Ovary (tissue), 3 donors: Measurements from ENCODE around the gene SLITRK4.

Source experiments
- CTCF ChIP-seq, 3 donors: fragments of 450-650 bp in 2 of 3; fragments of 200-600 bp in 1 of 3; IDR thresholded peaks; one replicate each; pipeline versions ENCODE4 v1.5.1 to v1.8.0; 2016 to 2022; ENCODE audit warnings: antibody characterized with exemption in 3 of 3, mild to moderate bottlenecking in 1 of 3
- POLR2A ChIP-seq: fragments of 450-650 bp; IDR thresholded peaks from one replicate; pipeline ENCODE4 v1.6.1; 2017; ENCODE audit warnings: antibody characterized with exemption, mild to moderate bottlenecking, moderate library complexity
- donor health status: DM: no; HTN: no; CAD: no.

DNA sequence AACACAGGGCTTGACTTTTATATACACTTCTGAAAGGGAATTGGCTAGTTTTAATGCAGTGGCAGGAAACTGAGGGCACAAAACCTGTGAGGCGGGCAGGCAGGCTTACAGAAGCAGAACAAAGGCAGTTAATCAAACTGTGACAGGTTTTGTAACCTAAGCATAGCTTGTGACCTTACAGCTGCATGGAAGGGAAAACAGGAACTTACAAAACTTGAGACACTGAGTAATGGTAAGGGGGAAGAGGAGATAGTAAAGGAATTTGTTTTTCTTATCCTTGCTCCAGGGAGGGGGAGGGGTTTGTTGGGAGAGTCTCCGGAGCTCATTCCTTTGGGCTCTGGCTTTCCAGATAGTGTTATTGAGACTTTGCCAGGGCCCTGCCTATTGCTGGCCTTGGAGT lies 55.6 kb downstream of the SLITRK4 start:
- TF ChIP-seq CTCF (IDR thresholded peaks at IDR 0.05) (no peak), POLR2A (no peak)
